Hindlimb muscle (tissue), 1 donor: ENCODE data around the gene MAFG. TPM values are rescaled to one million over a fixed set of nuclear protein-coding genes. Genes with fewer than 3 reads are reported as not detected.

ENCODE experiments used
- polyA plus RNA-seq: library from polyadenylated mRNA; unstranded; fragments of 120-200 nt; gene quantifications from one replicate; pipeline ENCODE4 v1.2.1, GENCODE V29; 2013; ENCODE audit not compliant: insufficient read length

The MAFG gene
- polyA plus RNA-seq, 1 donor, result 16.3 TPM

Other genes with a start within 250 kb of the MAFG start
- 24.4 TPM for gene ARL16, start 243.9 kb downstream of the MAFG start, polyA plus RNA-seq
- gene HGS, start 243.7 kb downstream of the MAFG start, polyA plus RNA-seq, result 59.1 TPM
- gene MRPL12, start 224.4 kb downstream of the MAFG start, polyA plus RNA-seq, result 55.2 TPM
- gene SLC25A10, start 215.5 kb downstream of the MAFG start, polyA plus RNA-seq, result 5.3 TPM
- gene GCGR, start 123.6 kb downstream of the MAFG start, polyA plus RNA-seq, result not detected
- gene MCRIP1, start 94.4 kb downstream of the MAFG start, polyA plus RNA-seq, result 135 TPM
- gene PPP1R27, start 92.7 kb downstream of the MAFG start, polyA plus RNA-seq, result 52.6 TPM
- gene P4HB, start 67.2 kb downstream of the MAFG start, polyA plus RNA-seq, result 366 TPM
- gene ARHGDIA, start 56.4 kb downstream of the MAFG start, polyA plus RNA-seq, result 166 TPM
- gene ALYREF, start 36.1 kb downstream of the MAFG start, polyA plus RNA-seq, result 57.6 TPM
- gene ANAPC11, start 36.0 kb downstream of the MAFG start, polyA plus RNA-seq, result 116 TPM
- 0.96 TPM for gene NPB, start 25.5 kb downstream of the MAFG start, polyA plus RNA-seq
- gene PCYT2, start 16.3 kb downstream of the MAFG start, polyA plus RNA-seq, result 11.5 TPM
- gene SIRT7, start 9.6 kb downstream of the MAFG start, polyA plus RNA-seq, result 9.3 TPM
- gene PYCR1, start 9.6 kb upstream of the MAFG start, polyA plus RNA-seq, result 56.7 TPM
- gene MYADML2, start 19.5 kb upstream of the MAFG start, polyA plus RNA-seq, result 25.0 TPM
- 4.4 TPM for gene NOTUM, start 33.5 kb upstream of the MAFG start, polyA plus RNA-seq
- gene ASPSCR1, start 49.9 kb upstream of the MAFG start, polyA plus RNA-seq, result 30.0 TPM
- gene CENPX, start 95.1 kb upstream of the MAFG start, polyA plus RNA-seq, result 36.0 TPM
- gene LRRC45, start 95.6 kb upstream of the MAFG start, polyA plus RNA-seq, result 10.6 TPM
- 7.1 TPM for gene RAC3, start 103.9 kb upstream of the MAFG start, polyA plus RNA-seq
- gene DCXR, start 110.0 kb upstream of the MAFG start, polyA plus RNA-seq, result 31.5 TPM
- 34.8 TPM for gene RFNG, start 124.1 kb upstream of the MAFG start, polyA plus RNA-seq
- 84.4 TPM for gene GPS1, start 124.2 kb upstream of the MAFG start, polyA plus RNA-seq
- 63.4 TPM for gene DUS1L, start 138.1 kb upstream of the MAFG start, polyA plus RNA-seq
- gene FASN, start 170.5 kb upstream of the MAFG start, polyA plus RNA-seq, result 34.7 TPM